HG03175 (cell line): ENCODE data around the gene SNX22.

Experiments used
- ATAC-seq: cut with Tn5 transposase; IDR thresholded peaks from one replicate; pipeline ENCODE4 v1.9.1; 2021; ENCODE audit warnings: mild to moderate bottlenecking, moderate library complexity; ENCODE audit not compliant: unreplicated experiment

The SNX22 gene

DNA sequence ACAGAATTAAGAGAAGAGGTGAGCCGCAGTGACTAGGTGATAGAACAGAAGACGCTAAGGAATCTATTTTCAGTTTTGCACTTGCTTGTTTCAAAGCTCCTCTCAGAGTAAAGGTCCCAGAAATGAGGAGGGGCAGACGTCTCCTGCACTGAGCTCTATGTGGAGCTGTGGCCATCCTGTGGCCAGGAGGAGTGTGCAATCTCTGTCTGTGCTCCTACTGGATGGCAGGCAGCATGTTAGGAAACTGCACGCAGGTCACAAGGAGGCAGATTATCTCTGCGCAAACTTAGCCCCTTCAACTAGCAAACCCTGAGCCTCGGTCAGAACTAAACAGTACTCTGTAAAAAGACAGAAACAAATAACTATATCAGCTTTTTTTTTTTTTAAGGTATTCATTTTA, 42.4 kb downstream of the SNX22 start:
- no peak for ATAC-seq

DNA sequence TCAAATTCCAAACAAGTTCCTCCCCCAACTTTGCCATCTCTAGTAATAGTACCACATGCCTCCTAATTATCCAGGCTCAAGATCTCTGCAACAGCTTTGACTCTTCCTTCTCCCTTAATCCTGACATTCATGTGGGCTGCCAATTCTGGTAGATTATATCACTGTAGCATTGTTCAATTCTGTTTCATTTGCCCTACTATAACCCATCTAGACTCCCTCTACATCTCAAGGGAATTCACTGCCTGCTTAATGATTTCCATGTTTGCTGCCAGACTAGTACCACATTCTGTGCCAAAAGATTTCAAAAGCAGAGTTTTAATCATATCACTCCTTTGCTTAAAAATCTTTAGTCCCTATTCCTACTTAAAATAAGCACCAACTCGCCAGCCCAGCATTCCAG, 45.9 kb downstream of the SNX22 start:
- ATAC-seq: no peak

DNA sequence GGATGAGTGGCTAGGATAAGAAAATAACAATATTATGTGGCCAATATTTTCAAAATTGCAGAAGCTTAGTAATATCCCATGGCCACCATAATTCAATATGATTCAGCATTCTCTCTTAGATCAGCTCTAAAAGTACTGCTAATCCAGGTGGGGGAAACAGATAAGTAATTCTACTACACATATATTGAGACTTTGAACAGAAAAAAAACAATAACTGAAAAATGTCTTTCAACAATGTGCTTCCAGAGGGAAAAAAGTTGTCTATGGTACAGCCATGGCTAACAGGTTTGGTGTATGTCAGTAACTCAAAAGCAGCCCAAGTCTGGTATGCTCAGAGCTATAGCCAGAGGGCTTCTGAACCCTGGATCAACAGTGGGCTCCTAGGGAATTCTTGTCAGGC, 53.7 kb downstream of the SNX22 start:
- no peak for ATAC-seq
